HG02885 (cell line): Measurements from ENCODE around the gene PREX1.

ENCODE experiments used
- ATAC-seq: cut with Tn5 transposase; IDR thresholded peaks from one replicate; pipeline ENCODE4 v1.9.1; 2021; ENCODE audit warnings: mild to moderate bottlenecking; ENCODE audit not compliant: unreplicated experiment, poor library complexity

Gene PREX1

GRCh38 chr20:48653706-48654051, 174.1 kb downstream of the PREX1 start:
- no peak for ATAC-seq

DNA sequence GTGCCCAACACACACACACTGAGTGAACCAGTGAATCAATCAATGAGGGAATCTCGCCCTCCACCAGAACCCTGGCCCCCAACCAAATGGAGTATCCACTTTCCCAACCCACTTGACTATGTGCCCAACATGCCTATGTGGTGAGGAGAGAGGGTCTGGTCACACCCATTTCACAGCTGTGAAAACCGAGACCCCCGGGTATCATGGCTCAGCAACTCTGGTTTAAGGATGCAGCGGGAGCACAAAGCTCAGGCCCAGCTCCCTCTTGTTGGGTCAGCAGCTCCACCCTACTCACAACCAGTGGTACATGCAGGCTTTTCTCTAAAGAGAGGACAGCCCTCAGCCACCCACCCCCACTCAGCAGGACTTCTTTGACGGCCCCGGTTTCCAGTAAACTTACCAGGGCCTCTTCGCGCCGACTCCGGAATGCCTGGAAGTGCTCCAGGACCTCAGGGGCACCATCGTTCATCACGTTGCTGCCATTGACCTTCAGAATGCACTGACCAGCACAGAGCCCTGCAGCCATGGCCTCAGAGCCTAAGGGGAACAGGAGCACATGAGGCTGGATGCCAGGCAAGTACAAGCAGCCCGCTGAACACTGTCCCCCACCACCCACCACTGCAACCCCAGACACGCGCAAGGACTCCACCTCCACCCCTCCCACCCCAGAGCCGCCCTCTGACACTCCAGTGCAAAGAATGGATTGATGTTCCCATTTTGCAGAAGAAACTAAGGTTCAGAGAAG, 174.7 kb downstream of the PREX1 start:
- ATAC-seq = no peak

DNA sequence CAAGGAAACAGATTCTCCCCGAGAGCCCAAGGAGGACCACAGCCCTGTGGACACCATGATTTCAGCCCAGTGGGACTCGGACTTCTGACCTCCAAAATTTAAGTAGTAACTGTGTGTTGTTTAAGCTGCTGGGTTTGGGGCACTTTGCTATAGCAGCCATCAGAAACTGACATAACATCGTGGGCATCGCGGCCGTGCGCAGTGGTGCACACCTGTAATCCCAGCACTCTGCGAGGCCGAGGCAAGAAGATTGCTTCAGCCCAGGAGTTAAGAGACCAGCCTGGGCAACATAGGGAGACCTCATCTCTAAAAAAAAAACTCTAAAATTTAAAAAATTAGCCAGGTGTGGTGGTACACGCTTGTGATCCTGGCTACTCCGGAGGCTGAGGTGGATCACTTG, 175.8 kb downstream of the PREX1 start:
- no peak for ATAC-seq

GRCh38 chr20:48651271-48651670, 176.5 kb downstream of the PREX1 start:
- no peak for ATAC-seq

- no peak for ATAC-seq
Observed at GRCh38 chr20:48649868-48650267, 177.9 kb downstream of the PREX1 start.

- ATAC-seq = no peak
Observed at GRCh38 chr20:48649104-48649626, 178.6 kb downstream of the PREX1 start.

- ATAC-seq = no peak
Observed at GRCh38 chr20:48648482-48649051, 179.2 kb downstream of the PREX1 start.

DNA sequence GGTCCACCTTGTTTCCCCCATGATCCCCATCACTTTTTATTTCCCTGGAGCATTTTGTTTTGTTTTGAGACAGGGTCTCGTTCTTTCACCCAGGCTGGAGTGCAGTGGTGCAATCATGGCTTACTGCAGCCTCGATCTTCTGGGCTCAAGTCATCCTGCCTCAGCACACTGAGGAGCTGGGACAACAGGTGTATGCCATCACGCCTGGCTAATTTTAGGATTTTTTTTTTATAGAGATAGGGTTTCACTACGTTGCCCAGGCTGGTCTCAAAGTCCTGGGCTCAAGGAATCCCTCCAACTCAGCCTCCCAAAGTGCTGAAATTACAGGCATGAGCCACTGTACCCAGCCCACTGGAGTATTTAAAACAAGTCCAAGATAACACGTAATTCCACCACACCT, 179.9 kb downstream of the PREX1 start:
- ATAC-seq = no peak

GRCh38 chr20:48645666-48646065, 182.1 kb downstream of the PREX1 start:
- ATAC-seq = no peak

DNA sequence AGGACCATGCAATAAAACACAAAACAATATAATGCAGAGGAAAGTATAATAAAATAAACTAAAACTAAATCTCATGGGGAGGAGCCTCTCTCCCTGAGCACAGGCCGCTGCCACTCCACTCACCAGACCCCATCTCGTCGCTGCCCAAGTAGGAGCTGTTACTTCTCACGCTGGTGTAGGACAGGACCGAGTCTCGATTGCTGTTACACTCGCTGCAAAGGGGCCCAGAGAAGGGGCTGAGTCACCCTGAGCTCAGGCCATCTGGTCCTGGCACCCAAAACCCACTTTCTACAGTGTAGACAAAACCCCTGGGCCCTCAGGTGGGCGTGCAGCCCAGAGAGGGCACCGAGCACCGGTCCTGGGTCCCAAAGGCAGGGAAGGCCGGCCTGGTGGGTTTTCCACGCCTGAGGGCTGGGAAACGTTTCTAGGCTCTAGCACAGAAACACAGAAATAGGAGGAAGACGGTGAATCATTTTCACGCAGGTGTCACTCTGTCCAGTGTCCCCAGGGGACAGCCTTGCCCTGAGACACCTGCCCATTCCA, 183.4 kb downstream of the PREX1 start:
- ATAC-seq = no peak

GRCh38 chr20:48642105-48642880, 185.5 kb downstream of the PREX1 start:
- ATAC-seq = no peak

GRCh38 chr20:48640871-48641270, 186.9 kb downstream of the PREX1 start:
- ATAC-seq = no peak

GRCh38 chr20:48639899-48640298, 187.9 kb downstream of the PREX1 start:
- ATAC-seq = no peak

GRCh38 chr20:48638546-48638945, 189.3 kb downstream of the PREX1 start:
- ATAC-seq = no peak

GRCh38 chr20:48637461-48637860, 190.3 kb downstream of the PREX1 start:
- ATAC-seq = no peak

DNA sequence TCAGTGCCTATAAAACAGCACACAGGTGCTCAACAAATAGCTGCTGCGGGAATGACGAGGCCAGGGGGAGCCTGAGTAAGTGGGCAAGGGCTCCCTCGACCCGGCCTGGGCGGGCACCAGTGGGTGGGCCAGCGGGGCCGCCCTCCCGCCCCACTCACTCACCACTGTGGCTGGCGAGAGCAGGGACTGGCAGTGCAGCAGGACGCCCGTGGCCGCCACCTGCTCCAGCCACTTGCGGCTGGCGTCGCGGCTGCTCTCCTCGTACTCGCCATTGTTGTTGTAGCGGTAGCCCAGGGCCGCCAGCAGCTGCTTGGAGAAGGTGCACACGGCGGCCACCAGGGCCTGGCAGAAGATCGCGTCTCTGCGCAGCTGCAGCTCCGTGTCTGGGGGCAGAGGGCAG, 191.5 kb downstream of the PREX1 start:
- ATAC-seq = no peak

DNA sequence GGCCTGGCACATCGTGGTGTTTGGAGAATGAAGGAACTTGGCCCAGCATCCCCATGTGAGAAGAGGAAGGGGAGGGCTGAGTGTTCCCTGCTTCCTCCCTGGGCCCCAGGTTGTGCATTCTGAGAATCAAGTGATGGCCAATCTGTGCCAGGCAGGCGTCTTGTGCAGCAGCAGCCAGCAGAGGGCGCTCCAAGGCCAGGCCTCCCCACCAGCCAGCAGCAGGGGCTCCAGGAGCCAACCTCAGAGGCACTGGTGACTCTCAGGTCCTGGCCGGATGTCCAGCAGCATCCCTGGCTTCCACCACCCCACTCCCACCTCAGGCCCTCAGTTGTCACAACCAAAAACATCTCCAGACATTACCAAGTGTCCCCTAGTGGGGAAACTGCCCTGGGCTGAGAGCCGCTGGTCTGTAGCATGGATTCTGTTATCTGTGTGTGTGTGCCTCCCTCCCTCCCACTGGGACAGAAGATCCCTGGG, 192.0 kb downstream of the PREX1 start:
- no peak for ATAC-seq

GRCh38 chr20:48635361-48635760, 192.4 kb downstream of the PREX1 start:
- ATAC-seq = no peak

- no peak for ATAC-seq
Observed at GRCh38 chr20:48634641-48635040, 193.2 kb downstream of the PREX1 start.

DNA sequence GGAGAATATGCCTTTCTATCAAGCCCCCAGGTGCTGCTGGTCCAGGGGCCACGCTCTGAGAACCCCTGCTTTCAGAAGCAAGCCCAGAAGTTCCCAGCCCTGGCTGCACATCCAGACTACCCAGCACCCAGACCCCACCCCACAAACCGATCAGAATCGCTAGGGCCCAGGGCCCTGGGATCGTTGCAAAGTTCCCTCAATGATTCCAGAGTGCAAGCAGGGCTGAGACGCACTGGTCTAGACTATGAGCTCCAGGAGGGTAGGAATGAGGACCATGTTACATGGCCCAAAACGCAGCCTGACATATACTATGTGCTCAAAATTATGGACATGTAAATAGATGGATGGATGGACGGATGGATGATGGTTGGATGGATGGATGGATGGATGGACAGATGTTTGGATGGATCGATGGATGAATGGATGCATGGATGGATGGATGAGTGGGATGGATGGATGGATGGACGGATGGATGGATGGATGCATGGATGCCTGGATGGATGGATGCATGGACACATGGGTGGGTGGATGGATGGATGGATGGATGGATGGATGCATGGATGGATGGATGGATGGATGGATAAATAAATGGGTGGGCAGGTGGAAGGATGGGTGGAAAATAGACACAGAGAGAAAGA, 194.1 kb downstream of the PREX1 start:
- no peak for ATAC-seq
